Left cardiac atrium (tissue), 4 donors: ENCODE data around the gene EEF1AKMT1. TPM values are rescaled to one million over a fixed set of nuclear protein-coding genes. Genes with fewer than 3 reads are reported as not detected.

Source experiments
- ATAC-seq, 2 donors: fragments of 200-7000 bp; cut with Tn5 transposase; one replicate each; pipeline ENCODE4 v1.9.1; 2020; ENCODE audit warnings: mild to moderate bottlenecking in 2 of 2, moderate library complexity in 2 of 2
- DNase-seq: peaks from one replicate; pipeline ENCODE4 v3.0.0-alpha.2; 2020
- intact Hi-C, 2 donors: fragments of 100-400 bp; cut with DNase I; formaldehyde crosslinking; loops; one replicate each; pipeline versions ENCODE4 v1.14.1 to v1.15.1; 2022 to 2023
- total RNA-seq, 2 donors: library from RNA; stranded (reverse); fragmentation: NEBNext Ultra II Directional; extraction: Animal tissue kit (Norgen Biotek cat#: 25700); gene quantifications; one replicate each; pipeline ENCODE4 v1.2.1, GENCODE V29; 2021
- donor health status: DM: no; HTN: yes; CAD: no.
- donor health status: DM: no; HTN: yes; CAD: no; lungs with severe emphysema.
- donor health status: DM: yes; HTN: yes; CAD: no.
- donor health status: Dilated cardiomyopathy.

Gene EEF1AKMT1
- total RNA-seq, 2 donors from 2014 or later, result 9.4 to 13.1 TPM

- intact Hi-C loops, result no loop called here
Measured at GRCh38 chr13:20680416-20681080, 93.2 kb downstream of the EEF1AKMT1 start.

GRCh38 chr13:20679879-20680278 is 93.9 kb downstream of the EEF1AKMT1 start:
- intact Hi-C loops, result no loop called here
- DNase-seq (no peak), ATAC-seq (no peak)

More at GRCh38 chr13:20680416-20681080, 93.2 kb downstream of the EEF1AKMT1 start:
- no peak for ATAC-seq
- no peak for DNase-seq

Other genes starting within 250 kb of the EEF1AKMT1 start
- gene CRYL1, start 248.1 kb downstream of the EEF1AKMT1 start, total RNA-seq, result 10 to 100 TPM; 24.9 to 31.0 TPM
- 1 to 10 TPM; 8.4 to 8.8 TPM for gene IFT88, start 206.8 kb downstream of the EEF1AKMT1 start, total RNA-seq
- gene IL17D, start 70.3 kb downstream of the EEF1AKMT1 start, total RNA-seq, result 1 to 10 TPM; 1.8 to 3.2 TPM
- gene XPO4, start 128.8 kb upstream of the EEF1AKMT1 start, total RNA-seq, result 10 to 100 TPM in 1 of 2 donors, 1 to 10 TPM in 1; 7.8 to 12.1 TPM